Fibroblast of lung (primary cell): Measurements from ENCODE around the gene EPHA5.

Experiments
- EZH2 ChIP-seq: IDR thresholded peaks from 2 replicates; pipeline ENCODE4 v1.5.1; 2012; ENCODE audit warnings: low read length, control low read depth, mild to moderate bottlenecking; ENCODE audit errors: missing control alignments
- TF ChIP-seq, protein P1 (sequence below), 2 donors: IDR thresholded peaks in 1 of 2; conservative IDR thresholded peaks in 1 of 2; 1 replicate in 1 of 2; 2 replicates in 1 of 2; pipeline ENCODE4 v1.5.1; 2011 to 2012; ENCODE audit warnings: low read length in 2 of 2, control low read depth in 1 of 2, inconsistent platforms in 1 of 2, low read depth in 1 of 2, mild to moderate bottlenecking in 1 of 2

- TF ChIP-seq, protein P1, sequence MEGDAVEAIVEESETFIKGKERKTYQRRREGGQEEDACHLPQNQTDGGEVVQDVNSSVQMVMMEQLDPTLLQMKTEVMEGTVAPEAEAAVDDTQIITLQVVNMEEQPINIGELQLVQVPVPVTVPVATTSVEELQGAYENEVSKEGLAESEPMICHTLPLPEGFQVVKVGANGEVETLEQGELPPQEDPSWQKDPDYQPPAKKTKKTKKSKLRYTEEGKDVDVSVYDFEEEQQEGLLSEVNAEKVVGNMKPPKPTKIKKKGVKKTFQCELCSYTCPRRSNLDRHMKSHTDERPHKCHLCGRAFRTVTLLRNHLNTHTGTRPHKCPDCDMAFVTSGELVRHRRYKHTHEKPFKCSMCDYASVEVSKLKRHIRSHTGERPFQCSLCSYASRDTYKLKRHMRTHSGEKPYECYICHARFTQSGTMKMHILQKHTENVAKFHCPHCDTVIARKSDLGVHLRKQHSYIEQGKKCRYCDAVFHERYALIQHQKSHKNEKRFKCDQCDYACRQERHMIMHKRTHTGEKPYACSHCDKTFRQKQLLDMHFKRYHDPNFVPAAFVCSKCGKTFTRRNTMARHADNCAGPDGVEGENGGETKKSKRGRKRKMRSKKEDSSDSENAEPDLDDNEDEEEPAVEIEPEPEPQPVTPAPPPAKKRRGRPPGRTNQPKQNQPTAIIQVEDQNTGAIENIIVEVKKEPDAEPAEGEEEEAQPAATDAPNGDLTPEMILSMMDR (conservative IDR thresholded peaks at IDR 0.05 in 1 of 2, IDR thresholded peaks at IDR 0.05 in 1 of 2; ENCODE audit: low read depth in 1 of 2, low read length in 2 of 2) = no peak
- no peak for TF ChIP-seq EZH2
Measured at GRCh38 chr4:65592089-65592488, 78.2 kb downstream of the EPHA5 start.
